GM06990 (cell line): ENCODE measurements around the gene CRMP1.

Source experiments
- DNase-seq: peaks from one replicate; pipeline ENCODE4 v3.0.0-alpha.2; 2011; ENCODE audit not compliant: insufficient read length; ENCODE audit errors: extremely low read depth
- H3K27me3 ChIP-seq: replicated peaks from 2 replicates; pipeline ENCODE4 v1.6.0; 2011; ENCODE audit warnings: low read length; ENCODE audit not compliant: control insufficient read depth, insufficient read depth
- H3K36me3 ChIP-seq: 2 replicates; pipeline ENCODE4 v1.5.1; 2011; ENCODE audit warnings: low read length; ENCODE audit not compliant: control insufficient read depth, insufficient read depth
- H3K4me3 ChIP-seq: replicated peaks from 2 replicates; pipeline ENCODE4 v1.5.1; 2011; ENCODE audit warnings: low read depth, mild to moderate bottlenecking, control low read depth, low read length
- CTCF ChIP-seq: IDR thresholded peaks from 2 replicates; pipeline ENCODE4 v1.5.1; 2011; ENCODE audit warnings: low read length, control low read depth, mild to moderate bottlenecking, inconsistent platforms; ENCODE audit not compliant: insufficient read depth, poor library complexity, severe bottlenecking

The CRMP1 gene

GRCh38 chr4:5780831-5781480 is 111.9 kb downstream of the CRMP1 start:
- no peak for TF ChIP-seq CTCF
- H3K27me3 ChIP-seq, result no peaks in the 10 kb centered on the region
- no peak overlapping the region for H3K4me3 ChIP-seq
- peaks cover 2% of the 10 kb centered on the region for H3K36me3 ChIP-seq
- DNase-seq, result no peak

- no peak for TF ChIP-seq CTCF
- no peak overlapping the region for H3K4me3 ChIP-seq
- no peak for DNase-seq
- peaks cover 2% of the 10 kb centered on the region for H3K36me3 ChIP-seq
- H3K27me3 ChIP-seq, result no peaks in the 10 kb centered on the region
Measured at GRCh38 chr4:5776510-5776909, 116.4 kb downstream of the CRMP1 start.

GRCh38 chr4:5774416-5775036 is 118.4 kb downstream of the CRMP1 start:
- DNase-seq, result no peak
- Histone ChIP-seq H3K27me3 (no peaks in the 10 kb centered on the region), H3K4me3 (no peak overlapping the region), H3K36me3 (no peaks in the 10 kb centered on the region; the same call in none of the 2 replicates)
- TF ChIP-seq CTCF, result no peak

- Histone ChIP-seq H3K27me3 (no peaks in the 10 kb centered on the region), H3K36me3 (peaks cover 1% of the 10 kb centered on the region), H3K4me3 (no peak overlapping the region)
- no peak for TF ChIP-seq CTCF
- DNase-seq, result no peak
Measured at GRCh38 chr4:5773271-5773555, 119.7 kb downstream of the CRMP1 start.

- H3K4me3 ChIP-seq, result no peak overlapping the region
- H3K36me3 ChIP-seq, result peaks cover 3% of the 10 kb centered on the region
- H3K27me3 ChIP-seq, result no peaks in the 10 kb centered on the region
- no peak for TF ChIP-seq CTCF
- DNase-seq, result no peak
Measured at GRCh38 chr4:5772528-5773270, 120.2 kb downstream of the CRMP1 start.
